NCI-H1694 treated with DMSO at 0.1 percent for 48 hours (cell line): ENCODE results near the gene PRCC.
"Not testable (repeated sequence)": the region's sequence is repeated elsewhere in the genome, so short reads cannot be mapped to it uniquely, and the experiment has no call there.

Experiments used
- DNase-seq: peaks from one replicate; lab custom pipeline; 2025; lab: John Stamatoyannopoulos, UW

The PRCC gene

GRCh38 chr1:156760796-156761104 is 6.6 kb upstream of the PRCC start:
- no peak for DNase-seq

DNA sequence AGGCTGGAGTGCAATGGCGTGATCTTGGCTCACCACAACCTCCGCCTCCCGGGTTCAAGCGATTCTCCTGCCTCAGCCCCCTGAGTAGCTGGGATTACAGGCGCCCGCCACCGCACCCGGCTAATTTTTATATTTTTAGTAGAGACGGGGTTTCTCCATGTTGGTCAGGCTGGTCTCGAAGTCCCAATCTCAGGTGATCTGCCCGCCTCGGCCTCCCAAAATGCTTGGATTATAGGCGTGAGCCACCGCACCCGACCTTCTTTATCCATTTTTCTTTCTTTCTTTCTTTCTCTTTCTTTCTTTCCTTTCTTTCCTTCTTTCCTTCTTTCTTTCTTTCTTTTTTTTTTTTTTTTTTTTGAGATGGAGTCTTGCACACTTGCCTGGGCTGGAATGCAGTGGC is 2.2 kb upstream of the PRCC start:
- DNase-seq, result not testable (repeated sequence)

GRCh38 chr1:156765666-156766065 is 1.7 kb upstream of the PRCC start:
- no peak for DNase-seq

DNA sequence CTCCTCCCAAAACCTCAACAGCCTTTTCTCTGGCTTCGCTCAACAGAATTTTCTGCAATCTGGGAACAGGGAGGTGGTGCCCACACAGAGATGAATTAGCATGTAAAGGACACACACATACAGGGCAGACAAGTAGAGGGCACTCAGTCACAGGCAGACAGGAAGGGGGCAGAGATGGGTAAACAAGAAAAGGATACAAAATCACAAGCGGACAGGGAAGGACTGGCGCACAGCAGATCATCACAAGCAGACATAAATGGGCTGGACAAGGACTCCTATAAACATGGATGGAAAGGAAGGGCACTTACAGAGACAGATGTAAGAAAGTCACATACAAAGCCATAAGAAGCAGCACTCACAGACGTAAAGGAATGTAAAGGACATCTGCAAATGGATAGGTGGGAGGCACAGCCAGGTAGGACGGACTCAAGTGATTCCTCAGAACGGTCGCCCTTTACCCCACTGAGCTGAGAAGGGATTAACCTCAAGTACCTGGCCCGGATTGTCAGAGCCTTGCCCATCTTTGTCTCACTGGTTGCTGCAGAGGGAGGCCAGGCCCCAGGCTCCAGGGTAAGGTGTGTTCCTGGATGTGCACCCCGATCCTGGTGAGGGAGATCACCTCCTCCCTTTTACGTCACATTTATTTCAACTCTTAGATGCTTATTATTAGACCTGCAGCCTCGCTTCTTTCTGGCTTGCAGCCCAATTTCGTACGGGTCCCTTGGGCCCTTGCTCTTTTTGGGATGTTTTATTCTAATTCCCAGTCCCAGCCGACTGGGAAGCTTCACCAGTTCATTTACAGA is 836 bp upstream of the PRCC start:
- no peak for DNase-seq

- no peak for DNase-seq
Observed at GRCh38 chr1:156767879-156768604, 707 bp downstream of the PRCC start.

DNA sequence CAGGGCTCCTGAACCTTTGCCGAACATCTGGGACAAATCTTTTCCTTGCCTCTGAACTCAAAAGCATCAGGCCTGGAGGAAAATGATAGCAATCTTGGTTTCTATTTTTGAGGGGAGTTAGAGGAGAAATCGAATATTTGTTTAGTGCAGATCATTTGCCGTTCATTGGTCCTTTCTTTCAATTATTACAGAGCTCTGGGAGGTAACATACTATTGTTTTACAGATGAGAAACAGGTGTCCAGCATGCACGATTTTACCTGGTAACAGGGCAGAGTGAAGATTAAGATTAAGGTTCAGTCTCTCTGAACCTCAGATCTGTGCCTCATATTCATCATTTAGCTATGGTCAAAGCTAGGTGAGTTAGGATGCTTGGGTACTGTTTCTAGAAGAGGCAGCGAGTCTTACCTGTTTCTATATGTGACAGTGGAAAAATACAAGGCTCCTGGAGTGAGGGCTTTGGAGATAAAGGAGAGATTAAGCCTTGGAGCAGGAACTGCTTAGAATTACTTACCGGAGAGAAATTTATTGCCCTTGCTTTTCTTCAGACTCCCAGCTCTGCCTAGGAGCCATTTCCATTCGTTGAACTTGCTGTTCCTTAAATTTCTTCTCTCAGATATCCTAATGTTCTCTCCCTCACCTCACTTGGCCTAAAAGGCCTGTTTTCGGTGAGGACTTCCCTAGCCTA is 1.4 kb downstream of the PRCC start:
- DNase-seq, result no peak

GRCh38 chr1:156772222-156772621 is 4.9 kb downstream of the PRCC start:
- DNase-seq, result no peak

- no peak for DNase-seq
Observed at GRCh38 chr1:156772728-156773497, 5.6 kb downstream of the PRCC start.

GRCh38 chr1:156773607-156774006 is 6.3 kb downstream of the PRCC start:
- no peak for DNase-seq

DNA sequence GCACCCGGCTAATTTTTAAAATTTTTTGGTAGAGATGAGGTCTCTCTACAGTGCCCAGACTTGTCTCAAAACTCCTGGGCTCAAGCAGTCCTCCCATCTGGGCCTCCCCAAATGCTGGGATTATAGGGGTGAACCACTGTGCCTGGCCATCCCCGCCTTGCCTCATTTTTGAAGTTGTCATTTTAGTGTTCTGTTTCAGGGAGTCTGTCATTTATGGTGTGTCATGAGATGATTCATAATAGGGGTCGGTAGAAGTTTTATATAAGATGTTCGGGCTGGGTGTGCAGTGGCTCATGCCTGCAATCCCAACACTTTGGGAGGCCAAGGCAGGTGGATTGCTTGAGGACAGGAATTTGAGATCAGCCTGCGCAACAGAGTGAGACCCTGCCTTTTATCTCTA is 8.5 kb downstream of the PRCC start:
- no peak for DNase-seq

DNA sequence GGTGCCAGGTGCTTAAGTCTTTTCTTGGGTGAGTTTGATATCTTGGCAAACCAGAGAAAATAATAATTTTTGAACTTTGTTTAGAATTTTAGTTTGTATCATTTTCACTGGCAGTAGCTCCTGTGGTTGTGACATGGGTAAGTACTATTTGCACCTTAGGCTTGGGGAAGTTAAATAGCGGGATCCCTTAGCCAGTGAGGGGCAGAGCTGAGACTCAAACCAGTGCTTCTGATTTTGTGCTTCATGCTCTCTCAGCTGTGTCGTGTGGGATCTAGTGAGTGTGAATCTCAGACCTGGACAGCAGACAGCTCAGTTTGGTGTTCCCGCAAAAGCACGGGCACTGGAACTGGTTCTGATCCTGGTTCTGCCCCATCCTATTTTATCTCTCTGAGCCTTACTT is 9.6 kb downstream of the PRCC start:
- no peak for DNase-seq

GRCh38 chr1:156777573-156777972 is 10.2 kb downstream of the PRCC start:
- no peak for DNase-seq

- DNase-seq, result no peak
Observed at GRCh38 chr1:156781585-156782186, 14.4 kb downstream of the PRCC start.

- DNase-seq, result no peak
Observed at GRCh38 chr1:156785458-156785857, 18.1 kb downstream of the PRCC start.

GRCh38 chr1:156786640-156787039 is 19.3 kb downstream of the PRCC start:
- no peak for DNase-seq

- DNase-seq, result no peak
Observed at GRCh38 chr1:156788136-156788535, 20.8 kb downstream of the PRCC start.

GRCh38 chr1:156789621-156790318 is 22.4 kb downstream of the PRCC start:
- DNase-seq, result no peak

DNA sequence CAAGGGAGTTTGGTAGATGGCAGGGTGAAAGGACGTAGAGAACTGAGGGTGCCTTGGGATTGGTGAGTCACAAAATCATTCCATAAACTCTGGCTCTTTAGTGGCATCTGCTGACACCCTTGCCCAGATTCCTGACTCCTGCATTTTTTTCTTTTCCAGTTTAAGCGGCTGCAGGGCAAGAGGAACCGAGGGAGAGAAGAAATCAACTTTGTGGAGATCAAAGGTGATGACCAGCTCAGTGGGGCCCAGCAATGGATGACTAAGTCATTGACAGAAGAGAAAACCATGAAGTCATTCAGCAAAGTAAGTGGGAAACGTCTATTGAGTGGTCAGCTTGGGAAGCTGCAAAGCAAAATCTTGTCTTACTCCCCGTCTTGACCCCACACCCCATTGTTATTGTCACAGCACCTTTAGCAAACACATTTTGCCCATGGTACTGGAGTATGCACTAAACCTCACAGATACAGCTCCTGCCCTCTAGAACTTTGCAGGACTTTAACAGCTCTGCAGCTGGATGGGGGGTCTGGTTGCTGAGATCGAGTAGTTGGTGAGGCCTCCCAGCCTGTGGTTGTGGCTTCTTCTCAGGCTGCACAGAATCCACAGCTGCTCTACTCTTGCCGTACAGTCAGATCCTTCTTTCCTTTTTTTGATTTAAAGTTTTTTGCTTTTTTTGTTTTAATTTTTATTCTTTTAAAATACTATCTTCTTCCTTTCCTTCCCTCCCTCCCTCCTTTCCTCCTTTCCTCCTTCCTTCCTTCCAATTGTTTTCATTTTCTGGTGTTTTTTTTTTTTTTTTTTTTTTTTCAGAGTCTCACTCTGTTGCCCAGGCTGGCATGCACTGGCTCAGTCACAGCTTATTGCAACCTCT is 27.4 kb downstream of the PRCC start:
- DNase-seq, result no peak

- no peak for DNase-seq
Observed at GRCh38 chr1:156795374-156795733, 28.0 kb downstream of the PRCC start.

- DNase-seq, result no peak
Observed at GRCh38 chr1:156795787-156796186, 28.5 kb downstream of the PRCC start.
